AG20443 (cell line): Measurements from ENCODE around the gene PRDX2.
"Not testable (repeated sequence)": the region's sequence is repeated elsewhere in the genome, so short reads cannot be mapped to it uniquely, and the experiment has no call there.

Experiments used
- DNase-seq: peaks from one replicate; pipeline ENCODE4 v3.0.0; 2012; ENCODE audit warnings: low spot score, mixed read lengths

PRDX2 gene

DNA sequence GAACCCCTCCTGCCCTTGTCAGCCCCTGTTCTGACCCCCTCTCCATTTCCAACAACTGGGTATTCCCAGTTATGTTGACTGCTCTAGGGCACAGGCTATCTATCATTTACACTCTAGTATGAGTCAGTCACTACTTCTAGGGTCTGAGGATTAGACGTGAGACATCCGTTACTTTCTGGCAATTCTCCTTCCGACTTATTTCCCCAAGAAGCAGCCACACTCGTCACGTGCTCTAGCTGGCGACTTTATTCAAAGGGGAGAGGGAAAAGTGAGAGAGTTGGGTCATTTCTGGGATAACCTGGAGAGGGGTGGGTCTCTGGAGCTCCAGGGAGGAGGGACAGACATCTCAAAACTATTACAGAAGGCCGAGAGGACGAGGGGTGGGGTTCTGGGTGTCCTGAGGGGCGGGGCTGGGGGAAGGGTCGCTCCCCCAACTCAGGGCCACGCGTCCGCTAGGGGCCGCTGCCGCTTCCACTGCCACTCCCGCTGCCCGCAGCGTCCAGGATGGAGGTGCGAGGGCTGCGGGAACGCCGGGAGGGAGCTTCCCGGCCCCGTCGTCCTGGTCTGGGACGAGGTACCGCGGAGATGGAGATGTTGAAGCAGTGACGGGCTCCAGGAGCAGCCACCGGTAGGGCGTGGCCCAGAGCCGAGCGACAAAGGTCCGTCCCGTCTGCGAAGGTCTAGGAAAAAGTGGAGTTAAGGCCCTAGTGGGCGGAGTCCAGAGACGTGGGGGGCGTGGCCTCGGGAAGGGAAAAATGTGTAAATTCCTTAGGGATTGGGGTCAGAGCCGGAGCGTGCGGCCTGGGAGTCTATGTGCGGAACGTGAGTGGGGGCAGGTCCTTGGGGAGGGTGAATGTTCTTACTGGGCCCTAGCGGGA is 23.9 kb upstream of the PRDX2 start:
- DNase-seq, result peak; percentile 46

DNA sequence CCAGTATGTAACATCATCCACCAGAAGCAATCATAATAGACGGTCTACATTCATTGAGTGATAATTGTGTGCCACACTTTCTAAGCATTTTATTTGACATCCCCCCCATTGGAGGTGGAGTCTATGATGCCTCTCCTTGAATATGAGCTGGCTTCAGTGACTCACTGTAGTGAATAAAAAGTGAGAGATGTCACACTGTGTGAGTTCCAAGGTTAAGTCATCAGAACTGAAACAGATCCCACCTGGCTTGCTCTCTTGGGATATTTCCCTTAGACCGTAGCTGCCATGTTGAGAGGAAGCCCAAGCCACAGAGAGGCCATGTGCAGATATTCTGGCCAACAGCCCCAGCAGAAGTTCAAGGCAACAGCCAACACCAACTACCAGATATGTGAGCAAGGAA is 20.2 kb upstream of the PRDX2 start:
- DNase-seq, result no peak

DNA sequence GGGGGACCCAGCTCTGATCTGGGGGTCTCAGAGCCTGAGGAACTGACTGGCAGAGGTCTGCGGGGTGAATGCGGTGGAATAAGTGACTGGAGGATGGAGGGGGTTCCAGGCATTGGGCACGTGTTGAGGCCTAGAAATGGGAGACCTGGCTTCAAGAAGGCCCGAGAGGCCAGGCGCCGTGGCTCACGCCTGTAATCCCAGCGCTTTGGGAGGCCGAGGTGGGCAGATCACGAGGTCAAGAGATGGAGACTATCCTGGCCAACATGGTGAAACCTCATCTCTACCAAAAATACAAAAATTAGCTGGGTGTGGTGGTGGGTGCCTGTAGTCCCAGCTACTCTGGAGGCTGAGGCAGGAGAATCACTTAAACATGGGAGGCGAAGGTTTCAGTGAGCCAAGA is 16.2 kb upstream of the PRDX2 start:
- DNase-seq, result not testable (repeated sequence)

DNA sequence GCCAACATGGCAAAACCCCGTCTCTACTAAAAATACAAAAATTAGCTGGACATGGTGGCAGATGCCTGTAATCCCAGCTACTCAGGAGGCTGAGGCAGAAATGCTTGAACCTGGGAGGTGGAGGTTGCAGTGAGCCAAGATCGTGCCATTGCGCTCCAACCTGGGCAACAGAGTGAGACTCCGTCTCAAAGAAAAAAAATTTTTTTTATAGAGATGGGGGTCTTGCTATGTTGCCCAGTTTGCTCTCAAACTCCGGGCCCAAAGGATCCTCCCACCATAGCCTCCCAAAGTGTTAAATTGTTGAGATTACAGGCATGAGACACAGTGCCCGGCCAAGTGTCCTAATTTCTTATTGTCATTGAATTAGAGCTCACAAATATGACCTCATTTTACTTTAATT is 15.6 kb upstream of the PRDX2 start:
- not testable (repeated sequence) for DNase-seq

DNA sequence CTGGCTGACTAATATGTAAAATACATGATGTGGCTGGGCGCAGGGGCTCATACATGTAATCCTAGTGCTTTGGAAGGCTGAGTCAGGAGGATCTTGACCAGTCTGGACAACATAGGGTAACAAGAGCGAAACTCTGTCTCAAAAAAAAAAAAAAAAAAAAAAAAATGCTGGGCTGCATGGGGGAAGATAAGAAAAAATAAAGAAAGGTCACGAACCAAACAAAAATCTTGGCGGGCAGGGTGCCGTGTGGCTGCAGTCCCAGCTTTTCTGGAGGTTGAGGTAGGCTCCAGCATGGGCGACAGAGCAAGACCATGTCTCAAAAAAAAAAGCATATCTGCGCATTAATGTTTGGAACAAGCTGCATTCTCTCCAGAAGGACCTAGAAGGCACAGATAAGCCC is 13.5 kb upstream of the PRDX2 start:
- no peak for DNase-seq

DNA sequence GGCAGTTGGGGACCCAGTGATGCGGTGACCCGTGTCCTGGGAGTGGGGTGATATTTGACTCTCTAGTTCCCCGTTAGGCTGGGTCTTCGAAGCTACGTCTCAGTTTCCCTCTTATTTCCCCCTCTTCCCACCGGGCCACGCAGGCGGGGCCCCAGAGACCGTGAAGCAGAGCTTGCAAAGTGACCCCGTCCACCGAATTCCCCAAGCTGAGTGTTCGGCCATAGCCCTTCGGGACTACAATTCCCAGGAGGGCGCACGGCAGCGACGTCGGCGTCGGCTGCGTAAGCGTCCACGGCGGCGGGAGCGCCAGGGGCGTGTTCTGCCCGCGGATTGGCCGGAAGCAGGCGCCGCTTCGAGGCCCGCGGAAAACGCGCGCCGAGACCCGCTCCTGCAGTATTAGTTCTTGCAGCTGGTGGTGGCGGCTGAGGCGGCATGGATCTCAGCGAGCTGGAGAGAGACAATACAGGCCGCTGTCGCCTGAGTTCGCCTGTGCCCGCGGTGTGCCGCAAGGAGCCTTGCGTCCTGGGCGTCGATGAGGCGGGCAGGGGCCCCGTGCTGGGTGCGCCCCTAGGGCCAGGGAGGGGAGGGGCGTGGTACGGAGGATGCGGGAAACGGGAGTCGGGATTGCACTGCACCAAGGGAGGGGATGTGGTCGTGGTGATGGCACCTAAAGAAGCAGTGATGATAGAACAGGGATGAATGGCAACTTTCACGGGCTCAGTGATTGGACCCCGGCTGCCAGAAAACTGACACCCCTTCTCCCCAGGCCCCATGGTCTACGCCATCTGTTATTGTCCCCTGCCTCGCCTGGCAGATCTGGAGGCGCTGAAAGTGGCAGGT is 4.9 kb upstream of the PRDX2 start, which contains the start of gene RNASEH2A:
RNASEH2A (plus strand) TSS at position 343 of the 840 bp plus-strand sequence; CDS start at position 433, 90 bp downstream.
- peak; percentile 98 for DNase-seq

DNA sequence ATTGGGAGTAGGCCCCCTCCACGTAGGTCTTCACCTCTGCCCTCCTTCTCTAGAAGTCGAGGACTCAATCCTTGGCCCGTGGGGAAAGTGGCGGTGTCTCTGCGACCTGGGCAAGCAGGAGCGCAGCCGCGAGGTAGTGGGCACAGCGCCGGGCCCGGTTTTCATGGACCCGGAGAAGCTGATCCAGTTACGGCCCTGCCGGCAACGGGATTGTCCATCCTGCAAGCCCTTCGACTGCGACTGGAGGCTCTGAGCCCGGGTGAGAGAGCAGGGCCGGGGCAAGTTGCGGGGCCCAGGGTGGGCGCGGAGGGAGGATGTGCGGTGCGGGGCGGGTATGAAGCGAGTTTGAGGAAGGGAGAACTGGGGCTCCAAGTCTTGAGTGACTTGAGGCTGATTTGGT is 2.5 kb upstream of the PRDX2 start:
- no peak for DNase-seq

DNA sequence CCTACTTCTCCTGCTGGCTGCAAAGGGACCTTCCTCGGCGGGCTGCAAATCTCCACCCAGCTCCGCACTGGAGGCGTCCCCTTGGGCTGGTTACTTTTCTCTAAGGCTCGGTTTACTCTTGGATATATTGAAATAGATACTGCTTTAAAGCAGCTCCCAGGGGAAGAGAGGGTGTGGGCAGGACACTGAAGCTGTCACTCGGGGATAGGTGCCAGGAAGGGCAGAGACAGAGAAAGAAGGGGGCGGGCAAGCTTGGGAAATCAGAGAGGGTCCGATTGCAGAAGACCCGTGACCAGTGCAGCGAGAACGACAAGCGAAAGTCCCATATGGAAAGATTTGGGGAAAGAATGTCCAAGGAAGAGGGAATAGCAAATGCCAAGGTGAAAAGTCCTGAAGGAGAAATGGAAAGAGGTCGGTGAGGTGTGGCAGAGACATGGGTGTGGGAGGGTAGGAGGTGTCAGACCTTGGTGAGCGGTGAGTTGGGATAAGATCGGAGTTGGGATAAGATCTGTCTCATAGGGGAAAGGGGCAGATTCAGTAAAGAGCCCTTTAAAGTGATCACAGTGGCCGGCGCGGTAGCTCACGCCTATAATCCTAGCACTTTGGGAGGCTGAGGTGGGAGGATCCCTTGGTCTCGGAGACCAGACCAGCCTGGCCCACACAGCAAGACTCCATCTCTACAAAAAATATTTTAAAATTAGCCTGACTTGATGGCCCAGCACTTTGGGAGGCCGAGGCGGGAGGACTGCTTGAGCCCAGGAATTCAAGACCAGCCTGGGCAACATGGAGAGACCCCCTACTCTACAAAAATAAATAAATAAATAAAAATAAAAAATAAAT is 887 bp upstream of the PRDX2 start:
- peak; percentile 39 for DNase-seq

DNA sequence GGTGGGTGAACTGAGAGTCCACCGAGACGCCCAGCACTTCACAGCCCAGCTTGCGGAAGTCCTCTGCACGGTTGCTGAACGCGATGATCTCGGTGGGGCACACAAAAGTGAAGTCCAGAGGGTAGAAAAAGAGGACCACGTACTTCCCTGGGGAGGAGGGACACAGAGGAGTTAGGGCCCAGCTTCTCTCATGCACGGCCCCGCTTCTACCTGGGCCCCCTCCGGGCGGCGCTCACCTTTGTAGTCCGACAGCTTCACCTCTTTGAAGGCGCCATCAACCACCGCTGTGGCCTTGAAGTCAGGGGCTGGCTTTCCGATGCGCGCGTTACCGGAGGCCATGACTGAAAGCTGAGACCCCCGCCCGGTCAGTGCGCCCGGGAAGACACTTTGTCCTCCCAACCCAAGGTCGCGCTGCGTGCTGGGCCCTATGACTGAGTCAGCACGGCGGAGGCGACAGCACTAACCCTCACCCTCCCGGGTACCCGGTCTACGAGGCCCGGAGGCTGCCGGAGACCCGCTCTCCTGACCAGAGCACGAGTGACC is 606 bp downstream of the PRDX2 start:
- DNase-seq, result peak; percentile 24

DNA sequence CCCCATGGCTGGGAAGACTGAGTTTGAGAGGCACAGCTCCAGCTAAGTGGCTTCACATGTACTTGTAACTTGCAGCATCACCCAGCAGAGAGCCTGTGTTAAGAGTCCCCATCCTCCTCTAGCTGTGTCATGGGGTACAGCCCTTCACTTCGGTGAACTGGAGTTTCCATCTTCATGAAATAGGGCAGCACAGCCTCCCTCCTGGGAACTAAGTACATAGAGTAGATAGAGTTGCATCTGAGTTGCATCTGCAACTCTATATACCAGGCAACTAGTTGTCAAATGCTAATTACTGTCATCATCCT is 1.2 kb downstream of the PRDX2 start:
- DNase-seq, result no peak

DNA sequence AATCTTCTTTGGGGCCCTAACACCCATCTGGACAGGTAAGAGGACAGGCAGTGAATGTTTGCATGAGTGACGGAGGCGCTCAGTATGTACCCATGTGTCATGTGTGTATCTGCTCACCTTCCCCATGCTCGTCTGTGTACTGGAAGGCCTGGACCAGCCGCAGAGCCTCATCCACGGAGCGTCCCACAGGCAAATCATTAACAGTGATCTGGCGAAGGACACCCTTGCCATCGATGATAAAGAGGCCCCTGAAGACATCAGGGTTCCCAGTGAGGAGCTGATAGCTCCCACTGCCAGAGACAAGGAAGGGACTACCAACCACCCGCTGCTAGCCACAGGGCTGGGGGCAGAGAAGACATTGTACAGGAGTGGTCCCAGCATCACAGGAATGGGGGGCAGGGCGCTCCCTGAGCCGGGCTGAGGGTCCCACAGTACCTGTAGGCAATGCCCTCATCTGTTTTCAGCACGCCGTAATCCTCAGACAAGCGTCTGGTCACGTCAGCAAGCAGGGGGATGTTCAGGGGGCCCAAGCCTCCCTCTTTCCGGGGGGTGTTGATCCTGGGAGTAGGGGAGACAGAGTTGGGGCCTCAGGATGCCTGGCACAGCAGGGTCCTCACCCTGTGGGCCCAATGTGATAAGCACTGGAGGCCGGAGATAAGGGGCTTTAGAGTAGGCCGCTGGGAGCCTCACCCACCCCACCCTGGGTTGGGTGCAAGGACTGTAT is 1.7 kb downstream of the PRDX2 start:
- no peak for DNase-seq

DNA sequence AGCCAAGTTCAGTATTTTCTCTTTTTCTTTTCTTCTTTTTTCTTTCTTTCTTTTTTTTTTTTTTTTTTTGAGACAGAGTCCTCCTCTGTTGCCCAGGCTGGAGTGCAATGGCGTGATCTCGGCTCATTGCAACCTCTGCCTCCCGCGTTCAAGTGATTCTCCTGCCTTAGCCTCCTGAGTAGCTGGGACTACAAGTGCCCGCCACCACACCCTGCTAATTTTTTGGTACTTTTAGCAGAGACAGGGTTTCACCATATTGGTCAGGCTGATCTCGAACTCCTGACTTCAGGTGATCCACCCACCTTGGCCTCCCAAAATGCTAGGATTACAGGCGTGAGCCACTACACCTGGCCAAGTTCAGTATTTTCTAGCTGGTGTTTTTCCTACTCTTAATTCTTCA is 4.0 kb downstream of the PRDX2 start:
- DNase-seq, result not testable (repeated sequence)

DNA sequence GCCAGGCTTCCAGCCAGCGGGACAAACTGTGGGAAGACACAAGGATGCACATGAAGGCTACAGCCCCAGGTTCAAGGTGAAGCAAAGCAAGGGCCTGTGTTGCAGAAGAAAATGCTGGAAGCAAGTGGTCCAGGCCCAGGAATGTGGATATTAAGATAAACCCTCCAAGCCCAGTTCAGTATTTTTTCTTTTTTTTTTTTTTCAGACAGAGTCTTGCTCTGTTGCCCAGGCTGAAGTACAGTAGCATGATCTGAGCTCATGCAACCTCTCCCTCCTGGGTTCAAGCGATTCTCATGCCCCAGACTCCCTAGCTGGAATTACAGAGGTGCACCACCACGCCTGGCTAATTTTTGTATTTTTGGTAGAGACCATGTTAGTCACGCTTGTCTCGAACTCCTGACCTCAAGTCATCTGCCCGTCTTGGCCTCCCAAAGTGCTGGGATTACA is 4.4 kb downstream of the PRDX2 start:
- DNase-seq, result no peak

DNA sequence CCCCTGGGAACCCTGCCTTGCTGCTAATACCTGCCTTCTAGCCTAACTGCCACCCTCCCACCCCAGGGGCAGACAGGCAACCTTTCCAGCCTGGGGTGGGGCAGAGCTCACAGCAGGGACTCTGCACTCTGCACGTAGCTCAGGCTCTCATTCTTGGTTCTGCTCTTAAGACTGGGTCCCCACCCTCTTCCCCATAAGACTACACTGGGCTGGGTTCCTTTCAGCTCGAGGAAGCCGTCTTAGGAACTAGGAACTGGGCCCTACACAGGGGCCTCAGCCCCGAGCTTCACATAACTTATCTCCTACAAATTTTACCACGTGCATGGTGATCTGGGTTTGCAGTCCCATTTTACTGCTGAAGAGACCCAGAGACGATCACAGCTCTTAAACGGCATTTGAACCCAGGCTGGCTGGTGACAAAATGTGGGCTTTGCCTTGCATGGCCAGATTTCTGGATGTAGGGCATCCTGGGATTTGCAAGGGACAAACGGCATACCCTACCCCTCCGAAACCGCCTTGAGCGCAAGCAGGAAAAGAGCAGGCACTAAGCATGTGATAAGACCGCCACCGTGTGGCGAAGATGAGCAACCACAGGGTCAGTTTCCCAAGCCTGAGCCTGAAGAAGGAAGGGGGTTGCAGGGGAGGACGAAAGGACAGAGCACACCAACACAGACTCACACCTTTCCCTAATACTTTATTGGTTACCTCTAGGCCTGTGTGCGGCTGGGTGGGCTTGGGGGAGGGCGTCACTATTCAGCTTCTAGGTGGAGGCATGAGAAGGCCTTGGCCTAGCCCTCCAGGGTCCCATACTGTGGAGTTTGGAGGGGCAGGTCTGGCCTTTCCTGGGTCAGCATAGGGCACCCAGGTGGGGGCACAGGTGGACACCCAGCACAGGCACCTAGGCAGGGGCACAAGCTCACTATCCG is 5.2 kb downstream of the PRDX2 start:
- DNase-seq, result peak; percentile 67

DNA sequence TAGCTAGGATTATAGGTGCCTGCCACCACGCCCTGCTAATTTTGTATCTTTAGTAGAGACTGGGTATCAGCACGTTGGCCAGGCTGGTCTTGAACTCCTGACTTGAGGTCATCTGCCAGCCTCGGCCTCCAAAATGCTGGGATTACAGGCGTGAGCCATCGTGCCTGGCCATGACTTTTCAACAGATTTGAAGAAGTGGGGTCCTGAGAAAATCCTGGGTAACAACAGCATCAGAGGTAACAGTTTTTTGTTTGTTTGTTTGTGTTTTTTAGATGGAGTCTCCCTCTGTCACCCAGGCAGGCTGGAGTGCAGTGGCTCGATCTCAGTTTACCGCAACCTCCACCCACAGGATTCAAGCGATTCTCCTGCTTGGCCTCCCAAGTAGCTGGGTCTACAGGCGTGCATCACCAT is 6.6 kb downstream of the PRDX2 start:
- DNase-seq, result no peak

DNA sequence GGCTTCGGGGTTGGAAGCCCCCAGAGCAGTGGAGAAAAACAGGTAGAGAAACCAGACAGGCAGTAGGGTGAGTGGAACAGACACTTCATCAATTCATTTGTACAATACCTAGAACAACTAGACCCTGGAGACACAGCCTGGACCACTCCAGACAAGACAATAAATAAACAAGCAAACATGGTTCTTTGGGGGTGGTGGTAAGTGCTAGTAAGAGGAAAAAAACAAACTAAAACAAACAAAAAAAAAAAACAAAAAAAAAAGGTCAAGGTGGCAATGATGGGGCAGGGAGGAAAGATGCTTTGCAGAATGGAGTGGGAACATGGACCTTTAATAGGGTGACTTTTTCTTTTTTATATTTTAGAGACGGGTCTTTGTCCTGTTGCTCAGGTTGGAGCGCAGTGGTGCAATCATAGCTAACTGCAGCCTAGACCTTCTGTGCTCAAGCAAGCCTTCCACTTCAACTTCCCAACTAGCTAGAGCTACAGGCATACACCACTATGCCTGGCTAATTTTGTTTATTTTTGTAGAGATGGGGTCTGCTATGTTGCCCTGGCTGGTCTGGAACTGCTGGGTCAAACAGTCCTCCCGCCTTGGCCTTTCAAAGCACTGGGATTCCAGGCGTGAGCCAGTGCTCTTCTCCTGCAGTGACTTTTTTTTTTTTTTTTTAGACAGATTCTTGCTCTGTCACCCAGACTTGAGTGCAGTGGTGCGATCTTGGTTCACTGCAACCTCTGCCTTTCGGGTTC is 7.2 kb downstream of the PRDX2 start:
- no peak for DNase-seq

DNA sequence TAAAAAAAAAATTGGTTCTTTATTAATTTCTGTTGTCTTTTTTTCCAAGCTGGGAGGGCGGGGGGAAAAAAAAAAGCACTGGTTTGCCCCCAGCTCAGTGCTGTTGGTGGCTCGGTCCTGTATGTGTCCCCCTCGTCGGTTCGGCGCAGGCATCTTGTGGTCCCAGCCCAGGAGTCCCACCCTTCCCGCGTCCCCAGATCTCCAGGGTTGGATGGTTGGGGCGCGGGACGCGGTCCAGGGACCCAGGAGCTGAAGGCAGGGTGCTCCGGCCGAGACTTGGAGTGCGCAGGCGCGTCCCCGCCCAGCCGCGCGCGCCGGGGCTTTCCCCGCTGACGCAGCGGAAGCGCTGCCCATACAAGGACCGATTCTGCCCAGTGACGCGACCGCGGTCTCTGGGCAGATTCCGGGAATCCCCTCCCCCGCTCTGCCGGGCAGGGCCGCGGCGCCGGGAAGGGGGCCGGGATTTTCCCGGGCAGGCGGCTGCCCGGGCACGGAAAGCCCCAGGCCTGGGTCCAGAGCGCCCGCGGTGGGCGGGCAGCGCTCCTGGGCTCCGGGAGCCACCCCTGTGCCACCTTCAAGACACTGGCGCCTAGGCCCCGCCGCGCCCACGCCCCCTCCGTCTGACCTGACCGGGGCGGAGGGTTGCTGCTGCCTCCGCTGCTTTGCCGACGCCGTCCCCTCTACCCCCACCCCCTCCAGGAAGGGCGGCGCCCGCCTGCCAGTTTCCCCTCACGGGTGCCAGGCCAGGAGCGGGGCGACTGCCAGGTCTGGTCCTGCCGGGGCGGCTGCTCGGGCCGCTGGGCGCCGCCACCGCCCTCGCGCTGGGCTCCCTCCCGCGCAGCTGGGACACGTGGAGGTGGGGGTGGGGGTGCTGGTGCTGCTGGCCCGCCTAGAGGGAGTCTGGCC is 8.1 kb downstream of the PRDX2 start:
- peak; percentile 94 for DNase-seq

DNA sequence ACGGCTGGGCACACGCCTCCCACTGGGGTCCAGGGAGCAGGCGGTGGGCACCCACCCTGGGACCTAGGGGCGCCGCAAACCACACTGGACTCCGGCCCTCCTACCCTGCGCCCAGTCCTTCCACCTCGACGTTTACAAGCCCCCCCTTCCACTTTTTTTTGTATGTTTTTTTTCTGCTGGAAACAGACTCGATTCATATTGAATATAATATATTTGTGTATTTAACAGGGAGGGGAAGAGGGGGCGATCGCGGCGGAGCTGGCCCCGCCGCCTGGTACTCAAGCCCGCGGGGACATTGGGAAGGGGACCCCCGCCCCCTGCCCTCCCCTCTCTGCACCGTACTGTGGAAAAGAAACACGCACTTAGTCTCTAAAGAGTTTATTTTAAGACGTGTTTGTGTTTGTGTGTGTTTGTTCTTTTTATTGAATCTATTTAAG is 8.7 kb downstream of the PRDX2 start:
- no peak for DNase-seq
